Measurements from ENCODE around the gene KCTD15. TPM values are rescaled to one million over a fixed set of nuclear protein-coding genes. Genes with fewer than 3 reads are reported as not detected.
A peak's percentile ranks its signal among the peaks of the same experiment; 100 is the strongest.

KCTD15 gene
- polyA plus RNA-seq, 3 donors, result 1.6 to 43.2 (median 2.1) TPM

DNA sequence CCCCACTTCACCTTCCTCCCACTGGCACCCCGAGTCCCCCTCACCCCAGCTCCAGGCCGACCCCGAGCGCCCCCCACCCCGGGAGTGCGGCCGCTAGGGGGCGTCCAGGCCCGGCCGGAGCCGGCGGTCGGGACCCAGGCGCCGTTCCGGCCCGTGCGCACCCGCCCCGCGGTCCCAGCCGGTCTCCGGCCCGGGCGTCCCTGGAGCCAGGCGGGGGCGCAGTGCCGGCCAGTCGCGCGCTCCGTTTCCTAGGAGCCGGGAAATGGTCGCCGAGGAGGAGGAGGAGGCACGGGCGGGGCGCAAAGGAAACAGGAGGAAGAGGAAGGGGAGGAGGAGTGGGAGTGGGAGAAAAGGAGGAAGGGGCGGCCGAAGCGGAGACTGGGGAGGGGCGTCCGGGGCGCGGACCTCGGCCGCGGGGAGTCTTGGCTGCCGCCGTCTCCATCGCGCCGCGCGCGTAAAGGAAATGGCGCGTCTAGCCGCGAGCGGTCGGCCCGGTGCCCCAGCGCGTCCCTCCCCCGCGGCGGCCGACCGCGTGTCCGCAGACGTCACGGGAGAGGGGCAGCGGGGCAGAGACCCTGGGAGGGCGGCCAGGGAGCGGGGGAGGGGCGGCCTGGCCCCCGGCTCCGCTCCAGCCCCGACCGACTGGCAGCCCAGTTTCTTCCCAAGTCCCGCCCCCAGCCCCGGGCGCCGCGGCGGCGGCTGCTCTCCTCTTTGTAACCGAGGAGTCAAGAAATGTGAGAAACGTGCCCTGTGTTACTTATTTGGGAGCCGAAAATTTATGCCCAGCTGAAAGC lies 1.1 kb upstream of the KCTD15 start:
- Histone ChIP-seq H3K9me3 (replicated peaks in 1 of 2; ENCODE audit: control insufficient read depth in 1 of 2, insufficient read depth in 1 of 2, low read length in 2 of 2) (no peaks in the 10 kb centered on the region), H3K27me3 (ENCODE audit: control insufficient read depth in 2 of 2, insufficient read depth in 2 of 2, low read length in 2 of 2) (no peaks in the 10 kb centered on the region), H2AFZ (ENCODE audit: insufficient read depth, low read depth, low read length, poor library complexity, severe bottlenecking) (peak overlapping the region; percentile 86), H3K4me1 (ENCODE audit: control insufficient read depth in 1 of 2, insufficient read depth in 2 of 2, low read length in 2 of 2) (peaks cover 16 to 23% of the 10 kb centered on the region in 2 donors), H3K4me2 (replicated peaks; ENCODE audit: extremely low read depth, low read length, poor library complexity, severe bottlenecking) (peak overlapping the region; percentile 85), H3K9ac (ENCODE audit: insufficient read depth, low read length, poor library complexity, severe bottlenecking) (peak overlapping the region; percentile 76), H4K20me1 (ENCODE audit: insufficient read depth, low read length) (no peaks in the 10 kb centered on the region), H3K79me2 (ENCODE audit: insufficient read depth, low read length) (no peaks in the 10 kb centered on the region), H3K36me3 (replicated peaks in 1 of 2; ENCODE audit: control insufficient read depth in 1 of 2, insufficient read depth in 2 of 2, low read length in 2 of 2) (peaks cover 6 to 14% of the 10 kb centered on the region in 2 donors), H3K27ac (ENCODE audit: low read depth in 1 of 2, low read length in 2 of 2) (peak overlapping the region; percentile 66 to 79), H3K4me3 (replicated peaks in 1 of 3; ENCODE audit: low read depth in 2 of 3, low read length in 3 of 3) (peak overlapping the region; percentile 55 to 85 (median 61))
- Mint-ChIP-seq H3K36me3 (peaks cover 10 to 20% of the 10 kb centered on the region in 2 donors), H3K27ac (peak overlapping the region in 6 of 7 donors; percentile 82 to 93 (median 90)), H3K9me3 (peaks cover 0 to 2% (median 0%) of the 10 kb centered on the region in 7 donors), H3K4me3 (peak overlapping the region; percentile 89 to 92), H3K27me3 (ENCODE audit: low read depth in 3 of 3) (peaks cover 5 to 13% (median 12%) of the 10 kb centered on the region in 3 donors), H3K4me1 (peaks cover 17% of the 10 kb centered on the region)
- intact Hi-C loops (cut with micrococcal nuclease), result loop anchor here (1.0 to 5.0 kb wide), 3 partner anchors 25 to 202 kb away; no protein-coding TSS in a partner anchor
- WGBS (ENCODE audit: insufficient coverage), result under 1% methylated on average over 85 of the region's 92 CpGs
- DNase-seq, result peak; percentile 67 to 80 (median 72)
- TF ChIP-seq, protein P1, sequence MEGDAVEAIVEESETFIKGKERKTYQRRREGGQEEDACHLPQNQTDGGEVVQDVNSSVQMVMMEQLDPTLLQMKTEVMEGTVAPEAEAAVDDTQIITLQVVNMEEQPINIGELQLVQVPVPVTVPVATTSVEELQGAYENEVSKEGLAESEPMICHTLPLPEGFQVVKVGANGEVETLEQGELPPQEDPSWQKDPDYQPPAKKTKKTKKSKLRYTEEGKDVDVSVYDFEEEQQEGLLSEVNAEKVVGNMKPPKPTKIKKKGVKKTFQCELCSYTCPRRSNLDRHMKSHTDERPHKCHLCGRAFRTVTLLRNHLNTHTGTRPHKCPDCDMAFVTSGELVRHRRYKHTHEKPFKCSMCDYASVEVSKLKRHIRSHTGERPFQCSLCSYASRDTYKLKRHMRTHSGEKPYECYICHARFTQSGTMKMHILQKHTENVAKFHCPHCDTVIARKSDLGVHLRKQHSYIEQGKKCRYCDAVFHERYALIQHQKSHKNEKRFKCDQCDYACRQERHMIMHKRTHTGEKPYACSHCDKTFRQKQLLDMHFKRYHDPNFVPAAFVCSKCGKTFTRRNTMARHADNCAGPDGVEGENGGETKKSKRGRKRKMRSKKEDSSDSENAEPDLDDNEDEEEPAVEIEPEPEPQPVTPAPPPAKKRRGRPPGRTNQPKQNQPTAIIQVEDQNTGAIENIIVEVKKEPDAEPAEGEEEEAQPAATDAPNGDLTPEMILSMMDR (IDR thresholded peaks at IDR 0.05), result peak; percentile 97

- Histone ChIP-seq H3K27me3 (ENCODE audit: control insufficient read depth in 2 of 2, insufficient read depth in 2 of 2, low read length in 2 of 2) (no peaks in the 10 kb centered on the region), H3K36me3 (replicated peaks in 1 of 2; ENCODE audit: control insufficient read depth in 1 of 2, insufficient read depth in 2 of 2, low read length in 2 of 2) (peaks cover 25 to 39% of the 10 kb centered on the region in 2 donors), H3K4me3 (replicated peaks in 1 of 3; ENCODE audit: low read depth in 2 of 3, low read length in 3 of 3) (peak overlapping the region; percentile 61 to 96 (median 89)), H3K4me1 (ENCODE audit: control insufficient read depth in 1 of 2, insufficient read depth in 2 of 2, low read length in 2 of 2) (peaks cover 16 to 23% of the 10 kb centered on the region in 2 donors), H3K9me3 (replicated peaks in 1 of 2; ENCODE audit: control insufficient read depth in 1 of 2, insufficient read depth in 1 of 2, low read length in 2 of 2) (no peaks in the 10 kb centered on the region), H4K20me1 (ENCODE audit: insufficient read depth, low read length) (no peaks in the 10 kb centered on the region), H2AFZ (ENCODE audit: insufficient read depth, low read depth, low read length, poor library complexity, severe bottlenecking) (peak overlapping the region; percentile 81), H3K27ac (ENCODE audit: low read depth in 1 of 2, low read length in 2 of 2) (peak overlapping the region in 1 of 2 donors; percentile 79), H3K9ac (ENCODE audit: insufficient read depth, low read length, poor library complexity, severe bottlenecking) (peak overlapping the region; percentile 69), H3K4me2 (replicated peaks; ENCODE audit: extremely low read depth, low read length, poor library complexity, severe bottlenecking) (peak overlapping the region; percentile 85), H3K79me2 (ENCODE audit: insufficient read depth, low read length) (no peaks in the 10 kb centered on the region)
- TF ChIP-seq, protein P1 (IDR thresholded peaks at IDR 0.05), result no peak
- peak overlapping the region; percentile 92 for H3K4me3 Mint-ChIP-seq
- H3K9me3 Mint-ChIP-seq, result no peaks in the 10 kb centered on the region
- 19% methylated on average over 36 of the region's 61 CpGs for WGBS (ENCODE audit: insufficient coverage)
- intact Hi-C loops (cut with micrococcal nuclease), result loop anchor here (2.0 to 5.0 kb wide), 2 partner anchors 23 to 199 kb away; no protein-coding TSS in a partner anchor
- H3K4me1 Mint-ChIP-seq, result peaks cover 17% of the 10 kb centered on the region
- peaks cover 32 to 43% of the 10 kb centered on the region in 2 donors for H3K36me3 Mint-ChIP-seq
- peak overlapping the region in 4 of 7 donors; percentile 32 to 86 (median 71) for H3K27ac Mint-ChIP-seq
- DNase-seq, result peak in 1 of 3 donors; percentile 16
- H3K27me3 Mint-ChIP-seq (ENCODE audit: low read depth in 3 of 3), result peaks cover 0 to 11% (median 5%) of the 10 kb centered on the region in 3 donors
These were observed 1.4 kb downstream of the KCTD15 start for GRCh38 chr19:33797802-33798671.
